ENCODE results near the gene DAP. TPM values are rescaled to one million over a fixed set of nuclear protein-coding genes. Genes with fewer than 3 reads are reported as not detected.

The DAP gene
- total RNA-seq, 4 donors from 2014 or later = 24.3 to 42.4 (median 37.0) TPM

GRCh38 chr5:10736808-10737207, 24.2 kb downstream of the DAP start:
- Histone ChIP-seq H3K4me1 (peaks cover 0 to 20% (median 5%) of the 10 kb centered on the region in 4 donors), H3K27ac (replicated peaks in 1 of 4) (no peak overlapping the region), H3K9me3 (peaks cover 0 to 10% (median 0%) of the 10 kb centered on the region in 4 donors), H3K4me3 (no peak overlapping the region), H3K27me3 (no peaks in the 10 kb centered on the region), H3K36me3 (peaks cover 0 to 6% (median 4%) of the 10 kb centered on the region in 4 donors)
- DNase-seq (ENCODE audit: extremely low spot score) = no peak
- TF ChIP-seq POLR2A (IDR thresholded peaks at IDR 0.05; ENCODE audit: low read depth) (no peak), EP300 (IDR thresholded peaks at IDR 0.05) (no peak), CTCF (IDR thresholded peaks at IDR 0.05) (no peak), POLR2AphosphoS5 (IDR thresholded peaks at IDR 0.05) (no peak)
- intact Hi-C loops (cut with DNase I) = no loop called here
- WGBS = 92% methylated on average over 2 of the region's 5 CpGs

- Histone ChIP-seq H3K4me3 (no peak overlapping the region), H3K27ac (replicated peaks in 1 of 4) (no peak overlapping the region), H3K27me3 (no peaks in the 10 kb centered on the region), H3K36me3 (peaks cover 0 to 7% (median 3%) of the 10 kb centered on the region in 4 donors), H3K9me3 (peaks cover 0 to 10% (median 0%) of the 10 kb centered on the region in 4 donors), H3K4me1 (peaks cover 0 to 20% (median 5%) of the 10 kb centered on the region in 4 donors)
- intact Hi-C loops (cut with DNase I) = no loop called here
- no peak for DNase-seq (ENCODE audit: extremely low spot score)
- 89% methylated on average over 7 of the region's 11 CpGs for WGBS
- TF ChIP-seq POLR2A (IDR thresholded peaks at IDR 0.05; ENCODE audit: low read depth) = no peak
- no peak for TF ChIP-seq CTCF (IDR thresholded peaks at IDR 0.05)
- TF ChIP-seq EP300 (IDR thresholded peaks at IDR 0.05) = no peak
- TF ChIP-seq POLR2AphosphoS5 (IDR thresholded peaks at IDR 0.05) = no peak
Measured at GRCh38 chr5:10736354-10736753, 24.7 kb downstream of the DAP start.

DNA sequence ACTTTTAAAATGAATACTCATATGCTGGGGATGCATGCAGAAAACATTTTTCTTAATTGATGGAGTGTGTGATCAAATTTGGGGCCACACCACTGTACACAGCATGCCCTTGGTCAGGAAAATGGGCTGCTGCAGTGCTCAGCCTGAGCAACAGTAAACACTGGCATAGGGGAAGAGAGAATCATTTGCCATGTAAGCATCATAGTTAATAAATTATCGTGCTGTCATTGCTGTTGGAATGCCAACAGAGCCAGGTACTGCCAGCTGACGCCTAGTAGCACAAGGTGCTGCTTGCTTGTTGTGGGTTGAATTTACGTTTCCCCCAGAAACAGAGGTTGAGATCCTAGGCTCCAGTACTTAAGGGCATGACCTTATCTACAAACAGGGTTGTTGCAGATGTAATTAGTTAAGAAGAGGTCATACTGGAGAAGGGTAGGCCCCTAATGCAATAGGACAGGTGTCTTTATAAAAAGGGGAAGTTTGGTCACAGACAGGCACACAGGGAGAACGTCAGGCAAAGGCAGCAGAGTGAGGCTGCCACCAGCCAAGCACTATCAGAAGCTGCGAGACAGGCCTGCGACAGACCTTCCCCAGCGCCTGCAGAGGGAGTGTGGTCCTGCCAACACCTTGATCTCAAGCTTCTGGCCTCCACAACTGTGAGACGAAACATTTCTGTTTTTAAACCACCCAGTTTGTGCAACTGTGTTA, 25.3 kb downstream of the DAP start:
- TF ChIP-seq EP300 (IDR thresholded peaks at IDR 0.05) (no peak), CTCF (IDR thresholded peaks at IDR 0.05) (no peak), POLR2A (IDR thresholded peaks at IDR 0.05; ENCODE audit: low read depth) (no peak), POLR2AphosphoS5 (IDR thresholded peaks at IDR 0.05) (no peak)

GRCh38 chr5:10734832-10735523, 26.1 kb downstream of the DAP start:
- H3K4me3 ChIP-seq = no peak overlapping the region
- no peak overlapping the region for H3K27ac ChIP-seq (replicated peaks in 1 of 4)
- TF ChIP-seq CTCF (IDR thresholded peaks at IDR 0.05) = no peak
- no peak for TF ChIP-seq EP300 (IDR thresholded peaks at IDR 0.05)
- TF ChIP-seq POLR2AphosphoS5 (IDR thresholded peaks at IDR 0.05) = no peak
- TF ChIP-seq POLR2A (IDR thresholded peaks at IDR 0.05; ENCODE audit: low read depth) = no peak
- H3K9me3 ChIP-seq = no peaks in the 10 kb centered on the region
- H3K36me3 ChIP-seq = peaks cover 0 to 7% (median 0%) of the 10 kb centered on the region in 4 donors
- H3K4me1 ChIP-seq = peaks cover 0 to 20% (median 5%) of the 10 kb centered on the region in 4 donors
- no peaks in the 10 kb centered on the region for H3K27me3 ChIP-seq
- 73% methylated on average over 8 of the region's 8 CpGs for WGBS
- intact Hi-C loops (cut with DNase I) = no loop called here
- DNase-seq (ENCODE audit: extremely low spot score) = no peak

More for the DNA sequence above, 25.3 kb downstream of the DAP start:
- intact Hi-C loops (cut with DNase I) = no loop called here
- Histone ChIP-seq H3K4me3 (no peak overlapping the region), H3K27ac (replicated peaks in 1 of 4) (no peak overlapping the region), H3K9me3 (peaks cover 0 to 6% (median 0%) of the 10 kb centered on the region in 4 donors), H3K27me3 (no peaks in the 10 kb centered on the region), H3K36me3 (peaks cover 0 to 7% (median under 1%) of the 10 kb centered on the region in 4 donors), H3K4me1 (peaks cover 0 to 20% (median 5%) of the 10 kb centered on the region in 4 donors)
- 81% methylated on average over 8 of the region's 8 CpGs for WGBS
- no peak for DNase-seq (ENCODE audit: extremely low spot score)

All from esophagus muscularis mucosa (tissue), 4 donors.